NOMO-1 treated with dmso at 0.1 percent for 144 hours (cell line): ENCODE data around the gene CYB5R3.
A peak's percentile ranks its signal among the peaks of the same experiment; 100 is the strongest.
"Not testable (repeated sequence)": the region's sequence is repeated elsewhere in the genome, so short reads cannot be mapped to it uniquely, and the experiment has no call there.

Source experiments
- DNase-seq: peaks from one replicate; lab custom pipeline; 2025; ENCODE audit not compliant: unreplicated experiment; lab: John Stamatoyannopoulos, UW

Gene CYB5R3

GRCh38 chr22:42679691-42680090 lies 30.5 kb upstream of the CYB5R3 start:
- DNase-seq, result no peak

- DNase-seq, result no peak
Observed at GRCh38 chr22:42678894-42679293, 29.7 kb upstream of the CYB5R3 start.

GRCh38 chr22:42677936-42678335 lies 28.7 kb upstream of the CYB5R3 start:
- not testable (repeated sequence) for DNase-seq

- no peak for DNase-seq
Observed at GRCh38 chr22:42676059-42676607, 26.9 kb upstream of the CYB5R3 start.

- no peak for DNase-seq
Observed at GRCh38 chr22:42673898-42674401, 24.8 kb upstream of the CYB5R3 start.

GRCh38 chr22:42673071-42673470 lies 23.9 kb upstream of the CYB5R3 start:
- DNase-seq, result not testable (repeated sequence)

GRCh38 chr22:42670921-42671709 lies 21.9 kb upstream of the CYB5R3 start:
- DNase-seq, result no peak

- DNase-seq, result no peak
Observed at GRCh38 chr22:42670046-42670445, 20.9 kb upstream of the CYB5R3 start.

GRCh38 chr22:42666393-42666792 lies 17.2 kb upstream of the CYB5R3 start:
- not testable (repeated sequence) for DNase-seq

- DNase-seq, result no peak
Observed at GRCh38 chr22:42664976-42665831, 16.0 kb upstream of the CYB5R3 start.

- peak; percentile 52 for DNase-seq
Observed at GRCh38 chr22:42661985-42662831, 13.0 kb upstream of the CYB5R3 start.

- no peak for DNase-seq
Observed at GRCh38 chr22:42656578-42656977, 7.4 kb upstream of the CYB5R3 start.

- DNase-seq, result no peak
Observed at GRCh38 chr22:42655693-42656092, 6.5 kb upstream of the CYB5R3 start.

GRCh38 chr22:42654436-42655073 lies 5.4 kb upstream of the CYB5R3 start:
- DNase-seq, result no peak

GRCh38 chr22:42653999-42654398 lies 4.8 kb upstream of the CYB5R3 start:
- DNase-seq, result no peak

- DNase-seq, result no peak
Observed at GRCh38 chr22:42651134-42651533, 1.9 kb upstream of the CYB5R3 start.

- DNase-seq, result no peak
Observed at GRCh38 chr22:42648368-42649245, 585 bp downstream of the CYB5R3 start.

- no peak for DNase-seq
Observed at GRCh38 chr22:42648017-42648367, 1.2 kb downstream of the CYB5R3 start.
